NCI-H2107 treated with DMSO at 0.1 percent for 48 hours (cell line): Measurements from ENCODE around the gene SLC25A30.
"Not testable (repeated sequence)": the region's sequence is repeated elsewhere in the genome, so short reads cannot be mapped to it uniquely, and the experiment has no call there.

Source experiments
- DNase-seq: peaks from one replicate; lab custom pipeline; 2025; ENCODE audit not compliant: unreplicated experiment; lab: John Stamatoyannopoulos, UW

The SLC25A30 gene

DNA sequence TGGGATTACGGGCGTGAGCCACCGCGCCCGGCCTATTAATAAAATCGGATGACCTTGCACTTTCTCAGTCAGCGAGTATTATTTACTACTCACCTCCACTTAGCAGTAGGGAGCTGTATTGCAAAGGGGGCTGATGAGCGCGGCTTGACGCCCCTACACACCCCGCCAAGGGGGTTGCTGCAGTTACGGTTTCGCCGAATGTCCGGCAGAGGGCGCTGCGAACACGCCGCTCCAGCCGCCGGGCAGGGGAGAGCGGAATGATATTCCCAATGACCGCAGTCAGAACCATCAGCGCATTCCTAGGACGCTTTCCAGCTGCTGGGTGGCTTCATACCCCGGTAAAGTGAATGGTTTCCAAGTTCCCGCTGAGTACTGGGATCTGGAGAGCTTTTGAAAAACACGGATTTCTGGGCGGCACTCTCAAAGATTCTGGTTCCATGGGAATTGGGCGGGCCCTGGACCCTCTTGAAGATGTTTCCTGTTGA lies 47.2 kb downstream of the SLC25A30 start:
- no peak for DNase-seq

DNA sequence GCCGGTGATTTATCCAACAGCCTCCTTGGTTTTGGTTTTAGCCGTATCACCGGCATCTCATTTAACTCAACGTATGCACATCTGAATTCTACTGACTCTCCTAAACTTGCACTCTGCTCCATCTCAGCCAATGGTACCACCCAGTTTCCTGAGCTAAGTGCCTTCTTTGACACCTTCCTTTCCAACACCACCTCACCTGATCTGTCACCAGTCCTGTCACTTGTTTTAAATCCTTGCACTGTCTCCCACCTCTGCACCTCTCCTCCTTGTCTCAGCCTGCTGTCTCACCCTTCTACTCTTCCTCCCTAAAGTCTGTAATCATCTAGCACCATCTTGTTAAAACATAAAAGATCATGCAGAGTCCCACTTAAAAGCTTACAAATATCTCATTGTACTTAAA lies 49.1 kb downstream of the SLC25A30 start:
- no peak for DNase-seq

GRCh38 chr13:45368571-45368970 lies 49.6 kb downstream of the SLC25A30 start:
- DNase-seq: no peak

- no peak for DNase-seq
Measured at GRCh38 chr13:45368005-45368404, 50.2 kb downstream of the SLC25A30 start.

- DNase-seq: no peak
Measured at GRCh38 chr13:45367358-45367757, 50.8 kb downstream of the SLC25A30 start.

DNA sequence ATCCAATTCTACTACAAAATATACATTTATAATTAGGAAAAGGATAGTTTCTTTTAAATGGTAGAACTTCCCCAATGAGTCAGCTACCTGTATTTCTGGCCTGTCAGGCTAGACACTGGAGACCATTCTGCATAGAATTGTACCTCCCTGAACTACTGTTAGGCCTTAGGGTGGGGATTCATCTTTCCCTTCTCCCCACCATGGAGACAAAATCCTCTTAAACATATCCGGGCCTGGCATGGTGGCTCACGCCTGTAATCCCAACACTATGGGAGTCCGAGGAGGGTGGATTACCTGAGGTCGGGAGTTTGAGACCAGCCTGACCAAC lies 52.7 kb downstream of the SLC25A30 start:
- DNase-seq: no peak

GRCh38 chr13:45364876-45365557 lies 53.2 kb downstream of the SLC25A30 start:
- DNase-seq: no peak

- no peak for DNase-seq
Measured at GRCh38 chr13:45362939-45363338, 55.2 kb downstream of the SLC25A30 start.

DNA sequence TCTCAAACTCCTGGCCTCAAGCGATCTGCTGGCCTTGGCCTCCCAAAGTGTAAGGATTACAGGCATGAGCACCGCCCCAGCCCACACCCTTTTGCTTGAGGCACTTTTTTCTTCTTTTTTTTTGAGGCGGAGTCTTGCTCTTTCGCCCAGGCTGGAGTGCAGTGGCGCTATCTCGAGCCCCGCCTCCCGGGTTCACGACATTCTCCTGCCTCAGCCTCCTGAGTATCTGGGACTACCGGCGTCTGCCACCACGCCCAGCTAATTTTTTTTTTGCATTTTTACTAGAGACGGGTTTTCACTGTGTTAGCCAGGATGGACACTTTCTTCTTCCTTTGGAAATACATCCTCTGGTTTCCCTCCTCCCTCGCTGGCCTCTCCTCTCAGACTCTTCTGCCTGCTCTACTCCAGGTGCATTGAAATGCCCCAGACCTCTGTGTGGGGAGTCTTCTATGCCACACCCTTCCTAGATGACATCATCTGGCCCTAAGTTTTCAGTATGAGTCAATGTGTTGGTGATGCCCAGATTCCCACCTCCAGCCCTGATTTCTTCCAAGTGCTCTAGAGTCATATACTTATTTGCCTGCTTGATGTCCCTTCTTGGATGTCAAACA lies 56.5 kb downstream of the SLC25A30 start:
- no peak for DNase-seq

DNA sequence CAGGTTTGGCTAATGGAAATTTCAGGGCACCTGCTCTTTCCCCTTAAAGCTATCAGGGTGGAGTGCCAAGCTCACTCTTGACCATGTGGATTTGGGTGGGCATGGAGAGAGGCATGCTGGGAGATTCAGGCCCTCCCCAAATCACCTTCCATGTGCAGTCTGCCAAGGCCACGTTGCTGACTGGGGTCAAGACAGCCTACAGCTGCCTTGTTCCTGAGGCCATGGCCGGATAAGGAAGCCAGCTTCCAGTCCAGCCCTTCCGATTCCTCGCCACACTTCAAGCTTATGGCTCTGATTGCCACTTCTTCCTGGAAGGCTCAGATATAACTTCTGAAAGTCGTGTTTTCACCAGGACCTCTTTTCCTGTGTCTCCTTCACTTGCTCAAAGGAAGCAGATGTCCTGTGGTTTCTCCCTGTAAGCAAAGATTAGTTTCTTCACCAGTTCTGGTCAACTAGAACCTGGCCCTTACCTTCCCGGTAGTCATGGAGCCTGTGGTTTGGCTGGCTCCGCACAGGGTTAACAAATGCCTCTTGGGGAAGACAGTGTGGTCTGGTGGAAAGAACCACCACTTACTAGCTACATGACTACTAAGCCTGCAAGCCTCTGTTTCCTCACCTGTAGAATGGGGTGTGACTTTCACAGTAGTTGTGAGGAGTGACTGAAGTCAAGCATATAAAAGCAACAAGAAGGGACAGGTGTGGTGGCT lies 61.1 kb downstream of the SLC25A30 start:
- DNase-seq: no peak

- no peak for DNase-seq
Measured at GRCh38 chr13:45353895-45354294, 64.3 kb downstream of the SLC25A30 start.

DNA sequence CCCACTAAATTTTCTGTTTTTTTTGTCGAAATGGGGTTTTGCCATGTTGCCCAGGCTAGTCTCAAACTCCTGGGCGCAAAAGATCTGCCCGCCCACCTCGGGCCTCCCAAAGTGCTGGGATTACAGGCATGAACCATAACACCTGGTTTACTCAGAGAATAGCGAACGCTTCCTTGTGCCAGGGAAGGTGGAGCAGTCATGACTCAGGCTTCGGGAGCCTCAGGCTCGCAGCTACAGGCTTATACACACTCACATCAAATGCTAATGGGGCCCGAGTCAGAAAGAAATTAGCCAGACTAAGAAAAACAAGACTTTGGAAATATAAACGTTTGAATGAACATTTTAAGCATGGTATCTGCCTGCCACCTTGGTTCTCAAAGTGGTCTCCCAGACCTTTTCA lies 66.1 kb downstream of the SLC25A30 start:
- DNase-seq: no peak

GRCh38 chr13:45350152-45350551 lies 68.0 kb downstream of the SLC25A30 start:
- DNase-seq: no peak

DNA sequence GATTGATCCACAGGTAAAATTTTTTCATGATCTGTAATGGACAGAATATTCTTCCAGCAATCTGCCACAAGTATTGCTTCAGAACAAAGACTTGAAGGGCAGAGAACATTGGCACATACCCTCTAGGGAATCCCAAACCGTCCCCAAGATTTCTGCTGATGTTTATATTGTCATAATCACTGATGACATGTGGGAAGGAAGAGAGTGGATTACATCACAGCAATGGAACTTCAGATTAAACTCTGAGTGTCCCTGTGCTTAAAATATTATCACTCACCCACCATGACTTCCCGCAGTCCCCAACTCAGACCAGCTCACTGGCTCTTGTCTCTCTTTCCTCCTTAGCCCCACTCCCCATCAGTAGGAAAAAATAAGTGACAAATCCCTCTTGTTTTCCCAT lies 68.7 kb downstream of the SLC25A30 start:
- no peak for DNase-seq

GRCh38 chr13:45344064-45344463 lies 74.1 kb downstream of the SLC25A30 start:
- DNase-seq: not testable (repeated sequence)
